IMR-90 (cell line): ENCODE data around the gene RARRES1. TPM values are rescaled to one million over a fixed set of nuclear protein-coding genes. Genes with fewer than 3 reads are reported as not detected.

ENCODE experiments used
- ATAC-seq: fragments of 200-7000 bp; cut with Tn5 transposase; 2 replicates; pipeline ENCODE4 v1.9.1; 2020; ENCODE audit warnings: low read depth, mild to moderate bottlenecking, moderate library complexity
- BruUV-seq: library from RNA; stranded (reverse); fragments of 400-500 nt; replicated peaks from 2 replicates; lab custom pipeline; 2021; lab: Mats Ljungman, UMichigan
- CTCF ChIA-PET: fragments of 300-600 bp; formaldehyde crosslinking; extraction: SDS; loops from one replicate; lab custom pipeline; 2021; ENCODE audit warnings: antibody characterized with exemption; lab: Yijun Ruan, JAX
- POLR2A ChIA-PET: fragments of 300-600 bp; sonication (Branson Sonifier 250); formaldehyde crosslinking; loops from one replicate; lab custom pipeline; 2022; ENCODE audit warnings: antibody characterized with exemption; ENCODE audit not compliant: unreplicated experiment; lab: Charles Lee
- DNase-seq: peaks from one replicate; pipeline ENCODE4 v3.0.0; 2013
- H2AFZ ChIP-seq: replicated peaks from 2 replicates; pipeline ENCODE3; 2013; ENCODE audit warnings: low read length, mild to moderate bottlenecking; ENCODE audit not compliant: poor library complexity
- H2AK5ac ChIP-seq: 2 replicates; pipeline ENCODE4 v1.6.1; 2013; ENCODE audit warnings: low read depth, low read length, inconsistent platforms
- H2AK9ac ChIP-seq: replicated peaks from 2 replicates; pipeline ENCODE3; 2013; ENCODE audit warnings: mild to moderate bottlenecking, low read depth, low read length, moderate library complexity; ENCODE audit not compliant: poor library complexity
- H2BK120ac ChIP-seq: 2 replicates; pipeline ENCODE4 v1.6.1; 2013; ENCODE audit warnings: low read depth, low read length, inconsistent platforms
- H2BK15ac ChIP-seq: 3 replicates; pipeline ENCODE4 v1.6.1; 2013; ENCODE audit warnings: low read depth, low read length, inconsistent platforms
- H2BK20ac ChIP-seq: 2 replicates; pipeline ENCODE4 v1.6.1; 2013; ENCODE audit warnings: low read depth, mild to moderate bottlenecking, inconsistent platforms, low read length, moderate library complexity
- H2BK5ac ChIP-seq: 2 replicates; pipeline ENCODE4 v1.6.1; 2013; ENCODE audit warnings: mild to moderate bottlenecking, low read depth, low read length, inconsistent platforms; ENCODE audit not compliant: poor library complexity, severe bottlenecking
- H3K14ac ChIP-seq: replicated peaks from 2 replicates; pipeline ENCODE4 v1.6.1; 2013; ENCODE audit warnings: low read depth, low read length, inconsistent platforms
- H3K18ac ChIP-seq: 2 replicates; pipeline ENCODE4 v1.6.1; 2013; ENCODE audit warnings: low read depth, low read length, control low read depth
- H3K23ac ChIP-seq: 2 replicates; pipeline ENCODE4 v1.6.1; 2013; ENCODE audit warnings: low read depth, low read length, inconsistent platforms
- H3K27ac ChIP-seq: 2 replicates; pipeline ENCODE4 v1.5.1; 2013; ENCODE audit warnings: mild to moderate bottlenecking, control low read depth, low read length; ENCODE audit not compliant: insufficient read depth
- H3K27me3 ChIP-seq: 2 replicates; pipeline ENCODE4 v1.6.1; 2013; ENCODE audit warnings: low read length; ENCODE audit not compliant: control insufficient read depth, insufficient read depth
- H3K36me3 ChIP-seq: 2 replicates; pipeline ENCODE4 v1.6.1; 2013; ENCODE audit warnings: low read length, mixed read lengths; ENCODE audit not compliant: control insufficient read depth, insufficient read depth
- H3K4ac ChIP-seq: 2 replicates; pipeline ENCODE4 v1.6.1; 2013; ENCODE audit warnings: low read depth, low read length, inconsistent platforms
- H3K4me1 ChIP-seq: 2 replicates; pipeline ENCODE4 v1.6.1; 2013; ENCODE audit warnings: low read length, mixed read lengths; ENCODE audit not compliant: control insufficient read depth, insufficient read depth
- H3K4me2 ChIP-seq: 2 replicates; pipeline ENCODE4 v1.6.1; 2013; ENCODE audit warnings: low read depth, mild to moderate bottlenecking, control low read depth, low read length, moderate library complexity
- H3K4me3 ChIP-seq: 2 replicates; pipeline ENCODE4 v1.5.1; 2013; ENCODE audit warnings: low read depth, mild to moderate bottlenecking, control low read depth, low read length, moderate library complexity; ENCODE audit not compliant: insufficient read depth
- H3K56ac ChIP-seq: 2 replicates; pipeline ENCODE4 v1.6.1; 2013; ENCODE audit warnings: low read length, inconsistent platforms; ENCODE audit not compliant: insufficient read depth; ENCODE audit errors: extremely low read depth
- H3K79me1 ChIP-seq, 2 experiments: 2 replicates each; pipeline ENCODE4 v1.6.1; 2013; ENCODE audit warnings: low read length in 2 of 2, inconsistent platforms in 1 of 2, low read depth in 1 of 2
- H3K9ac ChIP-seq: 2 replicates; pipeline ENCODE4 v1.6.1; 2013; ENCODE audit warnings: low read depth, low read length, control low read depth
- H3K9me1 ChIP-seq: 2 replicates; pipeline ENCODE4 v1.6.1; 2013; ENCODE audit warnings: low read length, inconsistent platforms; ENCODE audit not compliant: insufficient read depth
- H3K9me3 ChIP-seq: 2 replicates; pipeline ENCODE4 v1.6.1; 2013; ENCODE audit warnings: low read length; ENCODE audit not compliant: control insufficient read depth, insufficient read depth
- H4K20me1 ChIP-seq: 2 replicates; pipeline ENCODE4 v1.6.1; 2013; ENCODE audit warnings: low read length, inconsistent platforms; ENCODE audit not compliant: insufficient read depth
- H4K5ac ChIP-seq: 2 replicates; pipeline ENCODE4 v1.6.1; 2013; ENCODE audit warnings: mild to moderate bottlenecking, low read depth, low read length, control low read depth
- H4K8ac ChIP-seq, 2 experiments: 2 replicates each; pipeline ENCODE4 v1.6.1; 2013; ENCODE audit warnings: low read depth in 2 of 2, low read length in 2 of 2, control low read depth in 1 of 2, inconsistent platforms in 1 of 2
- H4K91ac ChIP-seq: 2 replicates; pipeline ENCODE4 v1.6.1; 2013; ENCODE audit warnings: low read depth, low read length, inconsistent platforms; ENCODE audit not compliant: insufficient read depth
- BHLHE40 ChIP-seq: fragments of 150-350 bp; IDR thresholded peaks from 2 replicates; pipeline ENCODE4 v1.6.1; 2016; ENCODE audit warnings: mild to moderate bottlenecking, low read depth, low read length
- CEBPB ChIP-seq: IDR thresholded peaks from 2 replicates; pipeline ENCODE4 v1.6.1; 2012; ENCODE audit warnings: low read depth, low read length, improper control_type of control experiment
- CHD1 ChIP-seq: IDR thresholded peaks from 2 replicates; pipeline ENCODE4 v1.6.1; 2012; ENCODE audit warnings: low read depth, low read length, improper control_type of control experiment
- FOS ChIP-seq: fragments of 150-350 bp; IDR thresholded peaks from 2 replicates; pipeline ENCODE4 v1.6.1; 2016; ENCODE audit warnings: low read depth, low read length
- MAFK ChIP-seq: IDR thresholded peaks from 2 replicates; pipeline ENCODE4 v1.6.1; 2012; ENCODE audit warnings: low read depth, low read length, improper control_type of control experiment
- MAZ ChIP-seq: IDR thresholded peaks from 2 replicates; pipeline ENCODE4 v1.6.1; 2012; ENCODE audit warnings: low read depth, mild to moderate bottlenecking, low read length, improper control_type of control experiment, moderate library complexity, borderline replicate concordance
- MXI1 ChIP-seq: IDR thresholded peaks from 2 replicates; pipeline ENCODE4 v1.6.1; 2012; ENCODE audit warnings: low read depth, mild to moderate bottlenecking, low read length, moderate library complexity, borderline replicate concordance
- NFE2L2 ChIP-seq: fragments of 150-350 bp; IDR thresholded peaks from 2 replicates; pipeline ENCODE4 v1.6.1; 2016; ENCODE audit warnings: low read depth, mild to moderate bottlenecking, low read length
- POLR2A ChIP-seq: IDR thresholded peaks from 2 replicates; pipeline ENCODE4 v1.6.1; 2012; ENCODE audit warnings: mild to moderate bottlenecking, low read depth, low read length
- RAD21 ChIP-seq: IDR thresholded peaks from 2 replicates; pipeline ENCODE4 v1.6.1; 2012; ENCODE audit warnings: low read length, improper control_type of control experiment
- RCOR1 ChIP-seq: IDR thresholded peaks from 2 replicates; pipeline ENCODE4 v1.6.1; 2012; ENCODE audit warnings: mild to moderate bottlenecking, low read length, improper control_type of control experiment; ENCODE audit not compliant: insufficient replicate concordance
- RFX5 ChIP-seq: IDR thresholded peaks from 2 replicates; pipeline ENCODE4 v1.8.0; 2012; ENCODE audit warnings: low read depth, mild to moderate bottlenecking, low read length, moderate library complexity
- SMC3 ChIP-seq: fragments of 150-350 bp; IDR thresholded peaks from 2 replicates; pipeline ENCODE4 v1.6.1; 2016; ENCODE audit warnings: low read depth, mild to moderate bottlenecking, antibody characterized with exemption, low read length, moderate library complexity
- WGBS, 2 experiments: methylation state at CpG; one replicate each; pipeline versions ENCODE4 v1.1.5 to v1.1.7; 2013; ENCODE audit warnings: missing lambda C conversion rate in 2 of 2; ENCODE audit not compliant: insufficient read length in 1 of 2; ENCODE audit errors: extremely low coverage in 2 of 2; 5-methylcytosine and 5-hydroxymethylcytosine counted together
- dilution Hi-C: fragments of 300-500 bp; cut with HindIII; formaldehyde crosslinking; loops from one replicate; pipeline ENCODE4 v1.14.3; 2018; ENCODE audit warnings: low sequenced_read_pairs; ENCODE audit not compliant: unreplicated experiment
- in situ Hi-C: fragments of 300-500 bp; cut with MboI; formaldehyde crosslinking; loops from 3 replicates; pipeline ENCODE4 v1.14.3; 2019; ENCODE audit warnings: low sequenced_read_pairs, inconsistent platforms, mixed read lengths
- intact Hi-C: fragments of 100-400 bp; cut with micrococcal nuclease; formaldehyde crosslinking; loops from 2 replicates; pipeline ENCODE4 v1.10.0; 2022
- polyA plus RNA-seq, 3 experiments: library from polyadenylated mRNA; depleted of rRNA; stranded (reverse); fragments of >200 nt; gene quantifications; 2 replicates each; pipeline ENCODE4 v1.2.3, GENCODE V29; 2012; ENCODE audit warnings: low replicate concordance in 1 of 3
- total RNA-seq: library from RNA; depleted of rRNA; stranded (reverse); fragments of >200 nt; gene quantifications from 2 replicates; pipeline ENCODE4 v1.2.3, GENCODE V29; 2012
- TF ChIP-seq, protein P1 (sequence below): fragments of 150-350 bp; IDR thresholded peaks from 2 replicates; pipeline ENCODE4 v1.6.1; 2017; ENCODE audit warnings: mild to moderate bottlenecking, antibody characterized with exemption, low read length, low read depth
- TF ChIP-seq, protein P2 (sequence below): conservative IDR thresholded peaks from 2 replicates; pipeline ENCODE4 v1.5.1; 2012; ENCODE audit warnings: mild to moderate bottlenecking, low read depth, low read length, improper control_type of control experiment
- TF ChIP-seq, protein P3 (sequence below): fragments of 150-350 bp; IDR thresholded peaks from 2 replicates; pipeline ENCODE4 v1.6.1; 2016; ENCODE audit warnings: low read depth, mild to moderate bottlenecking, low read length, moderate library complexity, borderline replicate concordance

Gene RARRES1
- total and polyA plus RNA-seq, 2 of the 4 experiments (the other 2 are of a cell fraction) = 0.90 to 3.0 TPM

DNA sequence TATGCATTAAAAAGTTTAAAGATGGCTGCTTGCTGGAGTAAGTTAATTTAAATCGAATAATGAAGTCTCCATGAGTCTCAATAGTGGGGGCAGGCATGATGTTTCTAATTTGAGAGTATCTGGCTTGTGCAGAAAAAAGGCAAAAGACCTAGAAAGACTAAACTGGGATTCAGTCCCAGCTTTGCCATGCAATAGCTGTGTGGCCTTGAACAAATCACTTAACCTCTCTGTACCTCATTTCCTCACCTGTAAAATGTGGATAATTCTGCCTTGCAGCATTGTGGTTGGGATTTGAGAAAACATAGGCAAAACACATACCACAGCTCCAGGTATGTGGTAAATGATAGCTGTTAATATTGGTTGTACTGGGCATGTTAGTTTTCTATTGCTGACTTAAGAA, 68.4 kb downstream of the RARRES1 start:
- no peak overlapping the region for H3K14ac ChIP-seq
- peaks cover 26% of the 10 kb centered on the region for H3K36me3 ChIP-seq
- no peaks in the 10 kb centered on the region for H4K20me1 ChIP-seq
- no peaks in the 10 kb centered on the region for H3K9me3 ChIP-seq
- no peak overlapping the region for H2AK5ac ChIP-seq
- H3K4me2 ChIP-seq = no peak overlapping the region
- H2BK120ac ChIP-seq = no peak overlapping the region
- no peak overlapping the region for H3K9ac ChIP-seq
- H3K18ac ChIP-seq = no peak overlapping the region
- TF ChIP-seq FOS = no peak
- no peak for TF ChIP-seq MAFK
- TF ChIP-seq BHLHE40 = no peak
- no peak for TF ChIP-seq RCOR1
- TF ChIP-seq, protein P1, sequence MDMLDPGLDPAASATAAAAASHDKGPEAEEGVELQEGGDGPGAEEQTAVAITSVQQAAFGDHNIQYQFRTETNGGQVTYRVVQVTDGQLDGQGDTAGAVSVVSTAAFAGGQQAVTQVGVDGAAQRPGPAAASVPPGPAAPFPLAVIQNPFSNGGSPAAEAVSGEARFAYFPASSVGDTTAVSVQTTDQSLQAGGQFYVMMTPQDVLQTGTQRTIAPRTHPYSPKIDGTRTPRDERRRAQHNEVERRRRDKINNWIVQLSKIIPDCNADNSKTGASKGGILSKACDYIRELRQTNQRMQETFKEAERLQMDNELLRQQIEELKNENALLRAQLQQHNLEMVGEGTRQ = no peak
- TF ChIP-seq, protein P2, sequence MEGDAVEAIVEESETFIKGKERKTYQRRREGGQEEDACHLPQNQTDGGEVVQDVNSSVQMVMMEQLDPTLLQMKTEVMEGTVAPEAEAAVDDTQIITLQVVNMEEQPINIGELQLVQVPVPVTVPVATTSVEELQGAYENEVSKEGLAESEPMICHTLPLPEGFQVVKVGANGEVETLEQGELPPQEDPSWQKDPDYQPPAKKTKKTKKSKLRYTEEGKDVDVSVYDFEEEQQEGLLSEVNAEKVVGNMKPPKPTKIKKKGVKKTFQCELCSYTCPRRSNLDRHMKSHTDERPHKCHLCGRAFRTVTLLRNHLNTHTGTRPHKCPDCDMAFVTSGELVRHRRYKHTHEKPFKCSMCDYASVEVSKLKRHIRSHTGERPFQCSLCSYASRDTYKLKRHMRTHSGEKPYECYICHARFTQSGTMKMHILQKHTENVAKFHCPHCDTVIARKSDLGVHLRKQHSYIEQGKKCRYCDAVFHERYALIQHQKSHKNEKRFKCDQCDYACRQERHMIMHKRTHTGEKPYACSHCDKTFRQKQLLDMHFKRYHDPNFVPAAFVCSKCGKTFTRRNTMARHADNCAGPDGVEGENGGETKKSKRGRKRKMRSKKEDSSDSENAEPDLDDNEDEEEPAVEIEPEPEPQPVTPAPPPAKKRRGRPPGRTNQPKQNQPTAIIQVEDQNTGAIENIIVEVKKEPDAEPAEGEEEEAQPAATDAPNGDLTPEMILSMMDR = no peak
- TF ChIP-seq RFX5 = no peak
- TF ChIP-seq CEBPB = no peak
- no peak for TF ChIP-seq MXI1
- no peak for TF ChIP-seq SMC3
- TF ChIP-seq RAD21 = no peak
- TF ChIP-seq CHD1 = no peak
- TF ChIP-seq POLR2A = no peak
- no peak for TF ChIP-seq NFE2L2
- TF ChIP-seq, protein P3, sequence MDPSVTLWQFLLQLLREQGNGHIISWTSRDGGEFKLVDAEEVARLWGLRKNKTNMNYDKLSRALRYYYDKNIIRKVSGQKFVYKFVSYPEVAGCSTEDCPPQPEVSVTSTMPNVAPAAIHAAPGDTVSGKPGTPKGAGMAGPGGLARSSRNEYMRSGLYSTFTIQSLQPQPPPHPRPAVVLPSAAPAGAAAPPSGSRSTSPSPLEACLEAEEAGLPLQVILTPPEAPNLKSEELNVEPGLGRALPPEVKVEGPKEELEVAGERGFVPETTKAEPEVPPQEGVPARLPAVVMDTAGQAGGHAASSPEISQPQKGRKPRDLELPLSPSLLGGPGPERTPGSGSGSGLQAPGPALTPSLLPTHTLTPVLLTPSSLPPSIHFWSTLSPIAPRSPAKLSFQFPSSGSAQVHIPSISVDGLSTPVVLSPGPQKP = no peak
- no peak for TF ChIP-seq MAZ
- dilution Hi-C loops (no loop called here), intact Hi-C loops (loop anchor here (10.0 kb wide), 1 partner anchor 591 kb away; no protein-coding TSS in a partner anchor), in situ Hi-C loops (loop anchor here (5.0 kb wide), 2 partner anchors 58 to 128 kb away; no protein-coding TSS in a partner anchor)
- no peaks in the 10 kb centered on the region for H3K27me3 ChIP-seq
- H4K5ac ChIP-seq = no peak overlapping the region; the same call in 1 of the 2 replicates
- no peak overlapping the region for H2AFZ ChIP-seq
- H2BK5ac ChIP-seq = no peak overlapping the region
- peaks cover 6 to 8% of the 10 kb centered on the region in 2 experiments; a peak in 1 of 4 replicates for H3K79me1 ChIP-seq
- H3K4ac ChIP-seq = no peak overlapping the region
- no TSS peak for BruUV-seq
- ChIA-PET CTCF (no interaction called here), POLR2A (no interaction called here)
- no peak overlapping the region for H4K8ac ChIP-seq
- H2BK20ac ChIP-seq = no peak overlapping the region
- peaks cover 2% of the 10 kb centered on the region; the same call in 1 of the 2 replicates for H3K4me1 ChIP-seq
- no peak overlapping the region for H3K56ac ChIP-seq
- H3K23ac ChIP-seq = no peak overlapping the region
- H3K4me3 ChIP-seq = no peak overlapping the region
- H4K91ac ChIP-seq = no peak overlapping the region
- no CpG with 5 or more reads among the region's 1 CpG for WGBS, 2 experiments
- no peak for ATAC-seq
- no peak overlapping the region for H2AK9ac ChIP-seq
- no peak overlapping the region for H2BK15ac ChIP-seq
- H3K27ac ChIP-seq = no peak overlapping the region
- no peaks in the 10 kb centered on the region for H3K9me1 ChIP-seq
- no peak for DNase-seq
